ENCODE measurements around the gene DAB2IP.

DAB2IP gene

GRCh38 chr9:121825031-121825691 lies 173.7 kb downstream of the DAB2IP start:
- FAIRE-seq, result no peak
- no peak for DNase-seq (ENCODE audit: insufficient read length, low spot score)

- FAIRE-seq (no peak), DNase-seq (ENCODE audit: insufficient read length, low spot score) (no peak)
Observed at GRCh38 chr9:121826711-121827110, 175.3 kb downstream of the DAB2IP start.

GRCh38 chr9:121827251-121827967 lies 176.0 kb downstream of the DAB2IP start:
- FAIRE-seq (no peak), DNase-seq (ENCODE audit: insufficient read length, low spot score) (no peak)

DNA sequence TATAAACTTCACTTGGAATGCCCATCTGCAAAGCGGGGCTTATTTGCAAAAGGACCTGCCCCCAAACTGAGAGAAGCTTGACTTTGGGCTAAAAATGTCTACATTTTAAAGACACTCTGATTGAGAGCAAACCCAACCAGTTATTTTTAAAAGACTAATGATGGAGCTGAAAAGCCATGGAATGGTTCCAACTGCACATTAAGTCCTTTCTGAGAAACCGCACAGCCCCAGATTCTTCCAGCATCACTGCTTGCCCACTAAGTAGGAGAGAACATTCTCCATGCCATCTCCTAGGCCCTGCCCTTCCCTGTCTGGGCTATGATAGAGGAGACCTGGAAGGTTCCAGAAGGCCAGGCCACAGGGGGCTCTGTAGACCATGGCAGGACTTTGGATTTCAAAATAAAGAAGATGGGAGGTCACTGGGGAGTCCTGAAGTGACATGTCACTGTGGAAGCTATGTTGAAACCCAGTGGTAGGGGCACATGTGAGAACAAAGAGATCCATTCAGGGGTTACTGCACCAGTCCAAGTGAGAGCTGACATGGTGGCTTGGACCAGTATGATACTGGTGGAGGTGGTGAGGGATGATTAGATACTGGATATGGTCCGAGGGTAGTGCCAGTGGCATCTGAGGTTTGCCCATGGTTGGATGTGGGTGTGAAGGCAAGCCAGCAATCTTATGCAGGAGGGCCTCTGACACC lies 179.2 kb downstream of the DAB2IP start:
- FAIRE-seq (no peak), DNase-seq (ENCODE audit: insufficient read length, low spot score) (no peak)

GRCh38 chr9:121831869-121832268 lies 180.4 kb downstream of the DAB2IP start:
- DNase-seq (ENCODE audit: insufficient read length, low spot score) (no peak), FAIRE-seq (no peak)

- FAIRE-seq (no peak), DNase-seq (ENCODE audit: insufficient read length, low spot score) (no peak)
Observed at GRCh38 chr9:121833061-121833460, 181.6 kb downstream of the DAB2IP start.

Data from GM19239 (cell line).